Measurements from ENCODE around the gene KRTAP9-7. TPM values are rescaled to one million over a fixed set of nuclear protein-coding genes. Genes with fewer than 3 reads are reported as not detected.
"Not testable (repeated sequence)": the region's sequence is repeated elsewhere in the genome, so short reads cannot be mapped to it uniquely, and the experiment has no call there.

KRTAP9-7 gene
- total RNA-seq, 1 donor from 2014 or later, result not detected

- DNase-seq (ENCODE audit: low spot score), result no peak
- intact Hi-C loops (cut with DNase I), result no loop called here
Measured at GRCh38 chr17:41267711-41268110, 7.8 kb upstream of the KRTAP9-7 start.

GRCh38 chr17:41271323-41271722, 4.2 kb upstream of the KRTAP9-7 start:
- DNase-seq (ENCODE audit: low spot score); intact Hi-C loops (cut with DNase I): not testable (repeated sequence)

- intact Hi-C loops (cut with DNase I), result no loop called here
Measured at GRCh38 chr17:41271858-41272257, 3.6 kb upstream of the KRTAP9-7 start.

GRCh38 chr17:41278176-41278955, 2.9 kb downstream of the KRTAP9-7 start:
- intact Hi-C loops (cut with DNase I), result no loop called here

More at GRCh38 chr17:41271858-41272257, 3.6 kb upstream of the KRTAP9-7 start:
- DNase-seq (ENCODE audit: low spot score), result no peak

GRCh38 chr17:41284043-41284442, 8.5 kb downstream of the KRTAP9-7 start:
- DNase-seq (ENCODE audit: low spot score), result no peak
- intact Hi-C loops (cut with DNase I), result no loop called here

More at GRCh38 chr17:41278176-41278955, 2.9 kb downstream of the KRTAP9-7 start:
- no peak for DNase-seq (ENCODE audit: low spot score)

- no peak for DNase-seq (ENCODE audit: low spot score)
- intact Hi-C loops (cut with DNase I), result no loop called here
Measured at GRCh38 chr17:41284546-41284945, 9.0 kb downstream of the KRTAP9-7 start.

- intact Hi-C loops (cut with DNase I), result no loop called here
- no peak for DNase-seq (ENCODE audit: low spot score)
Measured at GRCh38 chr17:41287050-41287449, 11.6 kb downstream of the KRTAP9-7 start.

- no peak for DNase-seq (ENCODE audit: low spot score)
- intact Hi-C loops (cut with DNase I), result no loop called here
Measured at GRCh38 chr17:41294016-41294415, 18.5 kb downstream of the KRTAP9-7 start.

- intact Hi-C loops (cut with DNase I), result no loop called here
- no peak for DNase-seq (ENCODE audit: low spot score)
Measured at GRCh38 chr17:41296846-41297245, 21.3 kb downstream of the KRTAP9-7 start.

GRCh38 chr17:41298458-41299135, 23.1 kb downstream of the KRTAP9-7 start:
- intact Hi-C loops (cut with DNase I), result no loop called here
- DNase-seq (ENCODE audit: low spot score), result no peak

- intact Hi-C loops (cut with DNase I), result no loop called here
- DNase-seq (ENCODE audit: low spot score), result no peak
Measured at GRCh38 chr17:41301204-41301790, 25.8 kb downstream of the KRTAP9-7 start.

- peak; percentile 79 for DNase-seq (ENCODE audit: low spot score)
- intact Hi-C loops (cut with DNase I), result loop anchor here (2.0 kb wide), 1 partner anchor 163 kb away; no protein-coding TSS in a partner anchor
Measured at GRCh38 chr17:41301916-41302901, 26.7 kb downstream of the KRTAP9-7 start, which contains the start of gene KRTAP29-1. KRTAP29-1 (minus strand) TSS chr17:41302851; CDS start chr17:41302851, 0 bp downstream.

- DNase-seq (ENCODE audit: low spot score), result no peak
- intact Hi-C loops (cut with DNase I), result loop anchor here (2.0 kb wide), 1 partner anchor 162 kb away; no protein-coding TSS in a partner anchor
Measured at GRCh38 chr17:41302981-41303380, 27.5 kb downstream of the KRTAP9-7 start.

- DNase-seq (ENCODE audit: low spot score), result no peak
- intact Hi-C loops (cut with DNase I), result no loop called here
Measured at GRCh38 chr17:41304091-41304490, 28.6 kb downstream of the KRTAP9-7 start.

- DNase-seq (ENCODE audit: low spot score), result peak; percentile 84
- intact Hi-C loops (cut with DNase I), result no loop called here
Measured at GRCh38 chr17:41307647-41308046, 32.1 kb downstream of the KRTAP9-7 start.

GRCh38 chr17:41308251-41308917, 32.9 kb downstream of the KRTAP9-7 start:
- DNase-seq (ENCODE audit: low spot score), result peak; percentile 80
- intact Hi-C loops (cut with DNase I), result no loop called here

GRCh38 chr17:41308918-41309359, 33.4 kb downstream of the KRTAP9-7 start, which contains the start of gene KRTAP16-1:
KRTAP16-1 (minus strand) TSS chr17:41309309; CDS start chr17:41309253, 56 bp downstream.
- no peak for DNase-seq (ENCODE audit: low spot score)
- intact Hi-C loops (cut with DNase I), result no loop called here

GRCh38 chr17:41311111-41311510, 35.6 kb downstream of the KRTAP9-7 start:
- DNase-seq (ENCODE audit: low spot score), result no peak

More at GRCh38 chr17:41311111-41311510, 35.6 kb downstream of the KRTAP9-7 start:
- intact Hi-C loops (cut with DNase I), result no loop called here

Data from cardiac septum (tissue), 1 donor.